GM15510 (cell line): ENCODE data around the gene LBR.

ENCODE experiments used
- POLR2A ChIP-seq: IDR thresholded peaks from 3 replicates; pipeline ENCODE4 v1.6.1; 2011; ENCODE audit warnings: borderline replicate concordance; ENCODE audit not compliant: insufficient read length; ENCODE audit errors: extremely low read depth

The LBR gene

GRCh38 chr1:225418598-225418997, 9.2 kb downstream of the LBR start:
- no peak for TF ChIP-seq POLR2A

GRCh38 chr1:225418059-225418458, 9.8 kb downstream of the LBR start:
- no peak for TF ChIP-seq POLR2A

- TF ChIP-seq POLR2A = no peak
Observed at GRCh38 chr1:225415967-225416745, 11.7 kb downstream of the LBR start.

- no peak for TF ChIP-seq POLR2A
Observed at GRCh38 chr1:225415307-225415706, 12.5 kb downstream of the LBR start.

- no peak for TF ChIP-seq POLR2A
Observed at GRCh38 chr1:225413708-225414375, 14.0 kb downstream of the LBR start.

GRCh38 chr1:225412803-225413351, 15.0 kb downstream of the LBR start:
- TF ChIP-seq POLR2A = no peak

GRCh38 chr1:225412321-225412720, 15.5 kb downstream of the LBR start:
- no peak for TF ChIP-seq POLR2A

- no peak for TF ChIP-seq POLR2A
Observed at GRCh38 chr1:225410036-225410435, 17.8 kb downstream of the LBR start.

GRCh38 chr1:225409051-225409450, 18.8 kb downstream of the LBR start:
- no peak for TF ChIP-seq POLR2A

- TF ChIP-seq POLR2A = no peak
Observed at GRCh38 chr1:225408249-225408648, 19.6 kb downstream of the LBR start.

GRCh38 chr1:225407755-225408154, 20.1 kb downstream of the LBR start:
- no peak for TF ChIP-seq POLR2A

GRCh38 chr1:225406976-225407725, 20.7 kb downstream of the LBR start:
- TF ChIP-seq POLR2A = no peak

GRCh38 chr1:225400968-225401367, 26.9 kb downstream of the LBR start:
- no peak for TF ChIP-seq POLR2A

- no peak for TF ChIP-seq POLR2A
Observed at GRCh38 chr1:225396357-225396756, 31.5 kb downstream of the LBR start.

GRCh38 chr1:225389843-225390242, 38.0 kb downstream of the LBR start:
- TF ChIP-seq POLR2A = no peak

- no peak for TF ChIP-seq POLR2A
Observed at GRCh38 chr1:225388372-225388771, 39.5 kb downstream of the LBR start.

- TF ChIP-seq POLR2A = no peak
Observed at GRCh38 chr1:225380691-225381090, 47.1 kb downstream of the LBR start.
